ENCODE measurements around the gene RREB1.

The RREB1 gene

DNA sequence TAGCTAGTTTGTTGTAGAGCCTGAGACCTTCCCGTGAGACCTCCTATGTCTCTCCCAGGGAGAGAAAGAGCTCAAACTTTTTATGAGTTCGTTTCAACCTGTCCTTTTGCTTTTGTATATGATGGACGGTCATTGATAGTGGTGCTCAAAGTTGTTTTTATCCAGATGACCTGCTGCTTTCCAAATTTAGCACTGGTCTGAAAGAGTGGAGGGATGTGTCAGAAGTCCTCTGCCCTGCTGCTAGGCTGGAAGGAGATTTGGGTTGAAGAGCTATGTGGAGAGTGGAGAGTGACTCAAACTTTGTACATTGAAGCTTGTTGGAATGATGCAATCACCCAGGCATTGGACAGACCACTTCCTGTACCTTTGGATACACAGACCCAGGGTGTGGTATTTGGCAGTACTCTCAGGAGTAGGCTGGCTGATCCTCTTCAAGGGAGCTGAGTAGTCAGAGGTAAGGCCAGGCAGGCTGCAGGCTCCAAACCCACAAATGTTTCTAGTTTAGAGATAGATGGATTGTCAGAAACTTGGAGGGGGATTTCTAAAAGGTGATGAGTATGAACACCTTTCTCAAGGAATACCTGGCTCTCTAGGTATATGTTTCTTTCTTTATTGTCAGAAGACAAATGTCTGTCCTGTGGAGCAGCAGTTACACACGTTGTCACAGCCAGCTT, 49.4 kb upstream of the RREB1 start (continued):
- TF ChIP-seq, protein P1, sequence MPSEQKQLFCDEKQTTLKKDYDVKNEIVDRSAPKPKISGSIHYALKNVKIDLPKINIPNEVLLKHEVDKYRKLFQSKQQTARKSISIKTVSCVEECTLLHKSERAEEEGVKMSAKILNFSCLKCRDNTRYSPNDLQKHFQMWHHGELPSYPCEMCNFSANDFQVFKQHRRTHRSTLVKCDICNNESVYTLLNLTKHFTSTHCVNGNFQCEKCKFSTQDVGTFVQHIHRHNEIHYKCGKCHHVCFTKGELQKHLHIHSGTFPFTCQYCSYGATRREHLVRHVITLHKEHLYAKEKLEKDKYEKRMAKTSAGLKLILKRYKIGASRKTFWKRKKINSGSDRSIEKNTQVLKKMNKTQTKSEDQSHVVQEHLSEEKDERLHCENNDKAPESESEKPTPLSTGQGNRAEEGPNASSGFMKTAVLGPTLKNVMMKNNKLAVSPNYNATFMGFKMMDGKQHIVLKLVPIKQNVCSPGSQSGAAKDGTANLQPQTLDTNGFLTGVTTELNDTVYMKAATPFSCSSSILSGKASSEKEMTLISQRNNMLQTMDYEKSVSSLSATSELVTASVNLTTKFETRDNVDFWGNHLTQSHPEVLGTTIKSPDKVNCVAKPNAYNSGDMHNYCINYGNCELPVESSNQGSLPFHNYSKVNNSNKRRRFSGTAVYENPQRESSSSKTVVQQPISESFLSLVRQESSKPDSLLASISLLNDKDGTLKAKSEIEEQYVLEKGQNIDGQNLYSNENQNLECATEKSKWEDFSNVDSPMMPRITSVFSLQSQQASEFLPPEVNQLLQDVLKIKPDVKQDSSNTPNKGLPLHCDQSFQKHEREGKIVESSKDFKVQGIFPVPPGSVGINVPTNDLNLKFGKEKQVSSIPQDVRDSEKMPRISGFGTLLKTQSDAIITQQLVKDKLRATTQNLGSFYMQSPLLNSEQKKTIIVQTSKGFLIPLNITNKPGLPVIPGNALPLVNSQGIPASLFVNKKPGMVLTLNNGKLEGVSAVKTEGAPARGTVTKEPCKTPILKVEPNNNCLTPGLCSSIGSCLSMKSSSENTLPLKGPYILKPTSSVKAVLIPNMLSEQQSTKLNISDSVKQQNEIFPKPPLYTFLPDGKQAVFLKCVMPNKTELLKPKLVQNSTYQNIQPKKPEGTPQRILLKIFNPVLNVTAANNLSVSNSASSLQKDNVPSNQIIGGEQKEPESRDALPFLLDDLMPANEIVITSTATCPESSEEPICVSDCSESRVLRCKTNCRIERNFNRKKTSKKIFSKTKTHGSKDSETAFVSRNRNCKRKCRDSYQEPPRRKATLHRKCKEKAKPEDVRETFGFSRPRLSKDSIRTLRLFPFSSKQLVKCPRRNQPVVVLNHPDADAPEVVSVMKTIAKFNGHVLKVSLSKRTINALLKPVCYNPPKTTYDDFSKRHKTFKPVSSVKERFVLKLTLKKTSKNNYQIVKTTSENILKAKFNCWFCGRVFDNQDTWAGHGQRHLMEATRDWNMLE (tag by site-specific recombination; conservative IDR thresholded peaks at IDR 0.05; ENCODE audit: low read depth): peak; percentile 61
- TF ChIP-seq ZNF571 (tag by site-specific recombination; IDR thresholded peaks at IDR 0.05) (no peak), ZNF629 (tag by site-specific recombination; IDR thresholded peaks at IDR 0.05) (peak; percentile 64; the same call in 1 of the 2 replicates), ZNF660 (tag by site-specific recombination; IDR thresholded peaks at IDR 0.05) (0 out of 2 replicates have a peak, but pooled peaks have one; percentile 38), ZNF335 (tag by site-specific recombination; conservative IDR thresholded peaks at IDR 0.05) (0 out of 2 replicates have a peak, but pooled peaks have one; percentile 10), ZBTB17 (tag by site-specific recombination; IDR thresholded peaks at IDR 0.05) (peak; percentile 72), PRDM6 (tag by site-specific recombination; IDR thresholded peaks at IDR 0.05) (no peak)

DNA sequence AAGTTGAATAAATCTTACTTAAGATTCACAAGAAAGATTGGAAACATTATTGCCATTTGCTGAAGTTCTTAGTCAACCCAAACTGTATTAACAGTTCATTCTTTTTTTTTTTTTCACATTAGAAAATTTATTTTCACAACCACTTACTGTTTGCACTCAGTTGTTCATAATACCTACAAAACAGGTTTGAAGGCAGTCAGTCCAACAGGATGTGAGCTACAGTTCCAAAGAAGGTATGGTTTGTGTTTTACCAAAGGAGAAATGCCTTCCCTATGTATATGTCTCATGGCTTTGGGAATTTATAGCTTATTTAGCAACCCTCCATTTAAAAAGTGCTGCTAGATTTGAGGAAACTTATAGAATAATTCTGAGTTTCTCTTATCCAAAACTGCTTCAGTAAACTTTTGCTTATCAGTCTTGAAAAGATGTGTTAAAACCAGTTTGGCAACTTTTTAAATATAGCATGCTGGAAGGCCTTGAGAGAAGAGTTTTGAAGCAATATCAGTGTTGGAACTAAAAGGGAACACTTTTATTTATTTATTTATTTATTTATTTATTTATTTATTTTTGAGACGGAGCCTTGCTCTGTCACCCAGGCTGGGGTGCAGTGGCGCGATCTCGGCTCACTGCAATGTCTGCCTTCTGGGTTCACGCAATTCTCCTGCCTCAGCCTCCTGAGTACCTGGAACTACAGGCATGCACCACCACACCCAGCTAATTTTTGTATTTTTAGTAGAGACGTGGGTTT, 46.8 kb upstream of the RREB1 start:
- Histone ChIP-seq H3K36me3 (ENCODE audit: control insufficient read depth in 2 of 2, insufficient read depth in 1 of 2, low read length in 2 of 2) (no peaks in the 10 kb centered on the region), H3K9me3 (ENCODE audit: control insufficient read depth, insufficient read depth, low read depth, low read length) (no peaks in the 10 kb centered on the region), H3K4me1 (ENCODE audit: control insufficient read depth, insufficient read depth, low read length) (no peaks in the 10 kb centered on the region), H3K4me3 (ENCODE audit: low read depth, low read length) (no peak overlapping the region), H3K27ac (ENCODE audit: extremely low read depth, low read depth, low read length) (no peak overlapping the region)
- ChIA-PET CTCF (no interaction called here), POLR2A (no interaction called here)
- TF ChIP-seq ZNF530 (tag by site-specific recombination; IDR thresholded peaks at IDR 0.05; ENCODE audit: low read depth) (0 out of 2 replicates have a peak, but pooled peaks have one; percentile 43), ZNF558 (tag by site-specific recombination; IDR thresholded peaks at IDR 0.05) (peak; percentile 73; the same call in 1 of the 2 replicates), ZNF138 (tag by site-specific recombination; IDR thresholded peaks at IDR 0.05; ENCODE audit: borderline replicate concordance) (0 out of 2 replicates have a peak, but pooled peaks have one; percentile 60), ZNF140 (tag by site-specific recombination; IDR thresholded peaks at IDR 0.05) (peak; percentile 89), ZFP37 (tag by site-specific recombination; IDR thresholded peaks at IDR 0.05) (peak; percentile 72; the same call in 1 of the 2 replicates), ZNF560 (tag by site-specific recombination; IDR thresholded peaks at IDR 0.05; ENCODE audit: borderline replicate concordance) (peak; percentile 73; the same call in 1 of the 2 replicates), ZNF274 (IDR thresholded peaks at IDR 0.05; ENCODE audit: low read length) (no peak), ZNF274 (tag by site-specific recombination; IDR thresholded peaks at IDR 0.05; ENCODE audit: borderline replicate concordance) (no peak), ZNF266 (tag by site-specific recombination; IDR thresholded peaks at IDR 0.05; ENCODE audit: low read depth) (peak; percentile 85), GFI1B (tag by site-specific recombination; IDR thresholded peaks at IDR 0.05) (0 out of 2 replicates have a peak, but pooled peaks have one; percentile 39)
- TF ChIP-seq, protein P2, sequence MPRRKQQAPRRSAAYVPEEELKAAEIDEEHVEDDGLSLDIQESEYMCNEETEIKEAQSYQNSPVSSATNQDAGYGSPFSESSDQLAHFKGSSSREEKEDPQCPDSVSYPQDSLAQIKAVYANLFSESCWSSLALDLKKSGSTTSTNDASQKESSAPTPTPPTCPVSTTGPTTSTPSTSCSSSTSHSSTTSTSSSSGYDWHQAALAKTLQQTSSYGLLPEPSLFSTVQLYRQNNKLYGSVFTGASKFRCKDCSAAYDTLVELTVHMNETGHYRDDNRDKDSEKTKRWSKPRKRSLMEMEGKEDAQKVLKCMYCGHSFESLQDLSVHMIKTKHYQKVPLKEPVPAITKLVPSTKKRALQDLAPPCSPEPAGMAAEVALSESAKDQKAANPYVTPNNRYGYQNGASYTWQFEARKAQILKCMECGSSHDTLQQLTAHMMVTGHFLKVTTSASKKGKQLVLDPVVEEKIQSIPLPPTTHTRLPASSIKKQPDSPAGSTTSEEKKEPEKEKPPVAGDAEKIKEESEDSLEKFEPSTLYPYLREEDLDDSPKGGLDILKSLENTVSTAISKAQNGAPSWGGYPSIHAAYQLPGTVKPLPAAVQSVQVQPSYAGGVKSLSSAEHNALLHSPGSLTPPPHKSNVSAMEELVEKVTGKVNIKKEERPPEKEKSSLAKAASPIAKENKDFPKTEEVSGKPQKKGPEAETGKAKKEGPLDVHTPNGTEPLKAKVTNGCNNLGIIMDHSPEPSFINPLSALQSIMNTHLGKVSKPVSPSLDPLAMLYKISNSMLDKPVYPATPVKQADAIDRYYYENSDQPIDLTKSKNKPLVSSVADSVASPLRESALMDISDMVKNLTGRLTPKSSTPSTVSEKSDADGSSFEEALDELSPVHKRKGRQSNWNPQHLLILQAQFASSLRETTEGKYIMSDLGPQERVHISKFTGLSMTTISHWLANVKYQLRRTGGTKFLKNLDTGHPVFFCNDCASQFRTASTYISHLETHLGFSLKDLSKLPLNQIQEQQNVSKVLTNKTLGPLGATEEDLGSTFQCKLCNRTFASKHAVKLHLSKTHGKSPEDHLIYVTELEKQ (tag by site-specific recombination; IDR thresholded peaks at IDR 0.05; ENCODE audit: borderline replicate concordance): no peak
- TF ChIP-seq, protein P1 (tag by site-specific recombination; conservative IDR thresholded peaks at IDR 0.05; ENCODE audit: low read depth): peak; percentile 93
